Measurements from ENCODE around the gene PLXNB1. TPM values are rescaled to one million over a fixed set of nuclear protein-coding genes. Genes with fewer than 3 reads are reported as not detected.

Gene PLXNB1
- polyA plus RNA-seq, 1 donor, result 121 TPM

GRCh38 chr3:48419149-48419548, 10.7 kb downstream of the PLXNB1 start:
- no peak for DNase-seq
- Histone ChIP-seq H3K27me3 (ENCODE audit: control insufficient read depth, insufficient read depth, low read length) (no peaks in the 10 kb centered on the region), H3K4me3 (ENCODE audit: low read length) (no peak overlapping the region), H3K36me3 (ENCODE audit: control insufficient read depth, insufficient read depth, low read length) (peaks cover 98% of the 10 kb centered on the region), H3K4me1 (ENCODE audit: control insufficient read depth, insufficient read depth, low read length) (peaks cover under 1% of the 10 kb centered on the region), H3K27ac (ENCODE audit: low read length) (no peak overlapping the region), H3K9me3 (ENCODE audit: control insufficient read depth, low read depth, low read length) (no peaks in the 10 kb centered on the region)
- WGBS (ENCODE audit: insufficient coverage, low lambda C conversion rate), result no CpG with 5 or more reads among the region's 9 CpGs

- Histone ChIP-seq H3K27ac (ENCODE audit: low read length) (no peak overlapping the region), H3K9me3 (ENCODE audit: control insufficient read depth, low read depth, low read length) (no peaks in the 10 kb centered on the region), H3K36me3 (ENCODE audit: control insufficient read depth, insufficient read depth, low read length) (peaks cover 98% of the 10 kb centered on the region), H3K4me3 (ENCODE audit: low read length) (no peak overlapping the region), H3K27me3 (ENCODE audit: control insufficient read depth, insufficient read depth, low read length) (no peaks in the 10 kb centered on the region), H3K4me1 (ENCODE audit: control insufficient read depth, insufficient read depth, low read length) (no peaks in the 10 kb centered on the region)
- no CpG with 5 or more reads among the region's 9 CpGs for WGBS (ENCODE audit: insufficient coverage, low lambda C conversion rate)
- no peak for DNase-seq
Observed at GRCh38 chr3:48418651-48419050, 11.2 kb downstream of the PLXNB1 start.

- H3K36me3 ChIP-seq (ENCODE audit: control insufficient read depth, insufficient read depth, low read length), result peaks cover 98% of the 10 kb centered on the region
- no peaks in the 10 kb centered on the region for H3K4me1 ChIP-seq (ENCODE audit: control insufficient read depth, insufficient read depth, low read length)
- no CpG with 5 or more reads among the region's 17 CpGs for WGBS (ENCODE audit: insufficient coverage, low lambda C conversion rate)
Observed at GRCh38 chr3:48418140-48418539, 11.7 kb downstream of the PLXNB1 start.

GRCh38 chr3:48417529-48418108, 12.3 kb downstream of the PLXNB1 start:
- Histone ChIP-seq H3K9me3 (ENCODE audit: control insufficient read depth, low read depth, low read length) (no peaks in the 10 kb centered on the region), H3K36me3 (ENCODE audit: control insufficient read depth, insufficient read depth, low read length) (peaks cover 99% of the 10 kb centered on the region), H3K27me3 (ENCODE audit: control insufficient read depth, insufficient read depth, low read length) (no peaks in the 10 kb centered on the region), H3K27ac (ENCODE audit: low read length) (no peak overlapping the region), H3K4me1 (ENCODE audit: control insufficient read depth, insufficient read depth, low read length) (no peaks in the 10 kb centered on the region), H3K4me3 (ENCODE audit: low read length) (no peak overlapping the region)
- WGBS (ENCODE audit: insufficient coverage, low lambda C conversion rate), result 100% methylated on average over 1 of the region's 14 CpGs
- DNase-seq, result no peak

More at GRCh38 chr3:48418140-48418539, 11.7 kb downstream of the PLXNB1 start:
- no peaks in the 10 kb centered on the region for H3K9me3 ChIP-seq (ENCODE audit: control insufficient read depth, low read depth, low read length)
- no peaks in the 10 kb centered on the region for H3K27me3 ChIP-seq (ENCODE audit: control insufficient read depth, insufficient read depth, low read length)
- H3K27ac ChIP-seq (ENCODE audit: low read length), result no peak overlapping the region
- no peak overlapping the region for H3K4me3 ChIP-seq (ENCODE audit: low read length)
- no peak for DNase-seq

- H3K27ac ChIP-seq (ENCODE audit: low read length), result no peak overlapping the region
- peaks cover 99% of the 10 kb centered on the region for H3K36me3 ChIP-seq (ENCODE audit: control insufficient read depth, insufficient read depth, low read length)
- DNase-seq, result no peak
- no peaks in the 10 kb centered on the region for H3K4me1 ChIP-seq (ENCODE audit: control insufficient read depth, insufficient read depth, low read length)
- no peaks in the 10 kb centered on the region for H3K27me3 ChIP-seq (ENCODE audit: control insufficient read depth, insufficient read depth, low read length)
- no CpG with 5 or more reads among the region's 4 CpGs for WGBS (ENCODE audit: insufficient coverage, low lambda C conversion rate)
- no peaks in the 10 kb centered on the region for H3K9me3 ChIP-seq (ENCODE audit: control insufficient read depth, low read depth, low read length)
- no peak overlapping the region for H3K4me3 ChIP-seq (ENCODE audit: low read length)
Observed at GRCh38 chr3:48416546-48416945, 13.3 kb downstream of the PLXNB1 start.

- H3K27me3 ChIP-seq (ENCODE audit: control insufficient read depth, insufficient read depth, low read length), result no peaks in the 10 kb centered on the region
- no peak for DNase-seq
- peaks cover 100% of the 10 kb centered on the region for H3K36me3 ChIP-seq (ENCODE audit: control insufficient read depth, insufficient read depth, low read length)
- no peaks in the 10 kb centered on the region for H3K9me3 ChIP-seq (ENCODE audit: control insufficient read depth, low read depth, low read length)
- H3K4me3 ChIP-seq (ENCODE audit: low read length), result no peak overlapping the region
- no peaks in the 10 kb centered on the region for H3K4me1 ChIP-seq (ENCODE audit: control insufficient read depth, insufficient read depth, low read length)
- no CpG with 5 or more reads among the region's 14 CpGs for whole genome bisulfite sequencing (ENCODE audit: insufficient coverage, low lambda C conversion rate)
- no peak overlapping the region for H3K27ac ChIP-seq (ENCODE audit: low read length)
Observed at GRCh38 chr3:48416091-48416505, 13.8 kb downstream of the PLXNB1 start.

- Histone ChIP-seq H3K27me3 (ENCODE audit: control insufficient read depth, insufficient read depth, low read length) (no peaks in the 10 kb centered on the region), H3K36me3 (ENCODE audit: control insufficient read depth, insufficient read depth, low read length) (peaks cover 100% of the 10 kb centered on the region), H3K4me3 (ENCODE audit: low read length) (no peak overlapping the region), H3K9me3 (ENCODE audit: control insufficient read depth, low read depth, low read length) (no peaks in the 10 kb centered on the region), H3K27ac (ENCODE audit: low read length) (no peak overlapping the region), H3K4me1 (ENCODE audit: control insufficient read depth, insufficient read depth, low read length) (no peaks in the 10 kb centered on the region)
- no peak for DNase-seq
- no CpG with 5 or more reads among the region's 24 CpGs for WGBS (ENCODE audit: insufficient coverage, low lambda C conversion rate)
Observed at GRCh38 chr3:48415251-48415953, 14.5 kb downstream of the PLXNB1 start.

GRCh38 chr3:48414376-48415250, 15.3 kb downstream of the PLXNB1 start:
- H3K4me3 ChIP-seq (ENCODE audit: low read length), result no peak overlapping the region
- no peaks in the 10 kb centered on the region for H3K27me3 ChIP-seq (ENCODE audit: control insufficient read depth, insufficient read depth, low read length)
- H3K9me3 ChIP-seq (ENCODE audit: control insufficient read depth, low read depth, low read length), result no peaks in the 10 kb centered on the region
- DNase-seq, result no peak
- WGBS (ENCODE audit: insufficient coverage, low lambda C conversion rate), result no CpG with 5 or more reads among the region's 25 CpGs
- no peak overlapping the region for H3K27ac ChIP-seq (ENCODE audit: low read length)
- H3K36me3 ChIP-seq (ENCODE audit: control insufficient read depth, insufficient read depth, low read length), result peaks cover 100% of the 10 kb centered on the region
- no peaks in the 10 kb centered on the region for H3K4me1 ChIP-seq (ENCODE audit: control insufficient read depth, insufficient read depth, low read length)

GRCh38 chr3:48413611-48414010, 16.3 kb downstream of the PLXNB1 start:
- Histone ChIP-seq H3K4me1 (ENCODE audit: control insufficient read depth, insufficient read depth, low read length) (no peaks in the 10 kb centered on the region), H3K9me3 (ENCODE audit: control insufficient read depth, low read depth, low read length) (no peaks in the 10 kb centered on the region), H3K27me3 (ENCODE audit: control insufficient read depth, insufficient read depth, low read length) (no peaks in the 10 kb centered on the region), H3K36me3 (ENCODE audit: control insufficient read depth, insufficient read depth, low read length) (peaks cover 100% of the 10 kb centered on the region), H3K4me3 (ENCODE audit: low read length) (no peak overlapping the region), H3K27ac (ENCODE audit: low read length) (no peak overlapping the region)
- WGBS (ENCODE audit: insufficient coverage, low lambda C conversion rate), result 100% methylated on average over 3 of the region's 14 CpGs
- no peak for DNase-seq

- Histone ChIP-seq H3K36me3 (ENCODE audit: control insufficient read depth, insufficient read depth, low read length) (peaks cover 99% of the 10 kb centered on the region), H3K4me3 (ENCODE audit: low read length) (no peak overlapping the region), H3K27ac (ENCODE audit: low read length) (no peak overlapping the region), H3K4me1 (ENCODE audit: control insufficient read depth, insufficient read depth, low read length) (no peaks in the 10 kb centered on the region), H3K9me3 (ENCODE audit: control insufficient read depth, low read depth, low read length) (no peaks in the 10 kb centered on the region), H3K27me3 (ENCODE audit: control insufficient read depth, insufficient read depth, low read length) (no peaks in the 10 kb centered on the region)
- no peak for DNase-seq
- no CpG with 5 or more reads among the region's 8 CpGs for WGBS (ENCODE audit: insufficient coverage, low lambda C conversion rate)
Observed at GRCh38 chr3:48413086-48413485, 16.8 kb downstream of the PLXNB1 start.

Data from large intestine (tissue), 3 donors.